Measurements from ENCODE around the gene ZNF385B.

The ZNF385B gene

GRCh38 chr2:179443180-179443579 lies 418.2 kb downstream of the ZNF385B start:
- no peaks in the 10 kb centered on the region for H4K20me1 ChIP-seq (ENCODE audit: insufficient read depth, low read length)
- peaks cover 22% of the 10 kb centered on the region for H3K27me3 ChIP-seq (ENCODE audit: insufficient read depth, low read length, poor library complexity)
- no peak for TF ChIP-seq EZH2 (IDR thresholded peaks at IDR 0.05; ENCODE audit: borderline replicate concordance, low read depth, low read length, severe bottlenecking)
- TF ChIP-seq, protein P1, sequence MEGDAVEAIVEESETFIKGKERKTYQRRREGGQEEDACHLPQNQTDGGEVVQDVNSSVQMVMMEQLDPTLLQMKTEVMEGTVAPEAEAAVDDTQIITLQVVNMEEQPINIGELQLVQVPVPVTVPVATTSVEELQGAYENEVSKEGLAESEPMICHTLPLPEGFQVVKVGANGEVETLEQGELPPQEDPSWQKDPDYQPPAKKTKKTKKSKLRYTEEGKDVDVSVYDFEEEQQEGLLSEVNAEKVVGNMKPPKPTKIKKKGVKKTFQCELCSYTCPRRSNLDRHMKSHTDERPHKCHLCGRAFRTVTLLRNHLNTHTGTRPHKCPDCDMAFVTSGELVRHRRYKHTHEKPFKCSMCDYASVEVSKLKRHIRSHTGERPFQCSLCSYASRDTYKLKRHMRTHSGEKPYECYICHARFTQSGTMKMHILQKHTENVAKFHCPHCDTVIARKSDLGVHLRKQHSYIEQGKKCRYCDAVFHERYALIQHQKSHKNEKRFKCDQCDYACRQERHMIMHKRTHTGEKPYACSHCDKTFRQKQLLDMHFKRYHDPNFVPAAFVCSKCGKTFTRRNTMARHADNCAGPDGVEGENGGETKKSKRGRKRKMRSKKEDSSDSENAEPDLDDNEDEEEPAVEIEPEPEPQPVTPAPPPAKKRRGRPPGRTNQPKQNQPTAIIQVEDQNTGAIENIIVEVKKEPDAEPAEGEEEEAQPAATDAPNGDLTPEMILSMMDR (IDR thresholded peaks at IDR 0.05; ENCODE audit: borderline replicate concordance, extremely low read depth, low read length, poor library complexity, severe bottlenecking), result no peak
- H2AFZ ChIP-seq (ENCODE audit: low read depth, low read length), result no peak overlapping the region
- no peak for DNase-seq
- H3K4me1 ChIP-seq (ENCODE audit: insufficient read depth, low read length), result no peaks in the 10 kb centered on the region
- H3K4me2 ChIP-seq (ENCODE audit: insufficient read depth, low read length), result no peak overlapping the region
- no peaks in the 10 kb centered on the region for H3K79me2 ChIP-seq (ENCODE audit: insufficient read depth, low read length)
- H3K27ac ChIP-seq (ENCODE audit: low read length), result no peak overlapping the region
- no peaks in the 10 kb centered on the region for H3K9me3 ChIP-seq (ENCODE audit: insufficient read depth, low read length, severe bottlenecking)
- H3K36me3 ChIP-seq (ENCODE audit: insufficient read depth, low read length), result no peaks in the 10 kb centered on the region
- H3K9ac ChIP-seq (ENCODE audit: low read depth, low read length), result no peak overlapping the region
- no peak for ATAC-seq (ENCODE audit: insufficient read depth, low read depth)
- no peak overlapping the region for H3K4me3 ChIP-seq (ENCODE audit: low read depth in 1 of 2, low read length in 2 of 2)

GRCh38 chr2:179442206-179442605 lies 419.2 kb downstream of the ZNF385B start:
- no peaks in the 10 kb centered on the region for H3K4me1 ChIP-seq (ENCODE audit: insufficient read depth, low read length)
- no peaks in the 10 kb centered on the region for H3K9me3 ChIP-seq (ENCODE audit: insufficient read depth, low read length, severe bottlenecking)
- H3K9ac ChIP-seq (ENCODE audit: low read depth, low read length), result no peak overlapping the region
- ATAC-seq (ENCODE audit: insufficient read depth, low read depth) (no peak), DNase-seq (no peak)
- TF ChIP-seq, protein P1 (IDR thresholded peaks at IDR 0.05; ENCODE audit: borderline replicate concordance, extremely low read depth, low read length, poor library complexity, severe bottlenecking), result no peak
- H3K36me3 ChIP-seq (ENCODE audit: insufficient read depth, low read length), result no peaks in the 10 kb centered on the region
- H3K27ac ChIP-seq (ENCODE audit: low read length), result no peak overlapping the region
- no peak overlapping the region for H3K4me2 ChIP-seq (ENCODE audit: insufficient read depth, low read length)
- no peak overlapping the region for H2AFZ ChIP-seq (ENCODE audit: low read depth, low read length)
- no peak overlapping the region for H3K4me3 ChIP-seq (ENCODE audit: low read depth in 1 of 2, low read length in 2 of 2)
- peaks cover 22% of the 10 kb centered on the region for H3K27me3 ChIP-seq (ENCODE audit: insufficient read depth, low read length, poor library complexity)
- no peaks in the 10 kb centered on the region for H3K79me2 ChIP-seq (ENCODE audit: insufficient read depth, low read length)
- no peaks in the 10 kb centered on the region for H4K20me1 ChIP-seq (ENCODE audit: insufficient read depth, low read length)

- DNase-seq (no peak), ATAC-seq (ENCODE audit: insufficient read depth, low read depth) (no peak)
- H3K36me3 ChIP-seq (ENCODE audit: insufficient read depth, low read length), result no peaks in the 10 kb centered on the region
- no peak overlapping the region for H3K9ac ChIP-seq (ENCODE audit: low read depth, low read length)
- no peaks in the 10 kb centered on the region for H3K9me3 ChIP-seq (ENCODE audit: insufficient read depth, low read length, severe bottlenecking)
- H4K20me1 ChIP-seq (ENCODE audit: insufficient read depth, low read length), result no peaks in the 10 kb centered on the region
- TF ChIP-seq EZH2 (IDR thresholded peaks at IDR 0.05; ENCODE audit: borderline replicate concordance, low read depth, low read length, severe bottlenecking), result no peak
- TF ChIP-seq, protein P1 (IDR thresholded peaks at IDR 0.05; ENCODE audit: borderline replicate concordance, extremely low read depth, low read length, poor library complexity, severe bottlenecking), result no peak
- H2AFZ ChIP-seq (ENCODE audit: low read depth, low read length), result no peak overlapping the region
- H3K4me3 ChIP-seq (ENCODE audit: low read depth in 1 of 2, low read length in 2 of 2), result no peak overlapping the region
- no peak overlapping the region for H3K27ac ChIP-seq (ENCODE audit: low read length)
- no peaks in the 10 kb centered on the region for H3K4me1 ChIP-seq (ENCODE audit: insufficient read depth, low read length)
- no peaks in the 10 kb centered on the region for H3K79me2 ChIP-seq (ENCODE audit: insufficient read depth, low read length)
- no peak overlapping the region for H3K4me2 ChIP-seq (ENCODE audit: insufficient read depth, low read length)
- H3K27me3 ChIP-seq (ENCODE audit: insufficient read depth, low read length, poor library complexity), result peaks cover 22% of the 10 kb centered on the region
Observed at GRCh38 chr2:179441551-179441950, 419.9 kb downstream of the ZNF385B start.

All from DND-41 (cell line).